ENCODE measurements around the gene EXOSC7. TPM values are rescaled to one million over a fixed set of nuclear protein-coding genes. Genes with fewer than 3 reads are reported as not detected.

The EXOSC7 gene
- total RNA-seq, 4 donors from 2014 or later = 44.2 to 70.8 (median 54.8) TPM

- no peak for TF ChIP-seq CTCF (IDR thresholded peaks at IDR 0.05; ENCODE audit: low read depth)
Measured at GRCh38 chr3:45012577-45012976, 36.5 kb downstream of the EXOSC7 start.

GRCh38 chr3:45016916-45017315, 40.9 kb downstream of the EXOSC7 start:
- TF ChIP-seq CTCF (IDR thresholded peaks at IDR 0.05; ENCODE audit: low read depth) = no peak

- TF ChIP-seq CTCF (IDR thresholded peaks at IDR 0.05; ENCODE audit: low read depth) = no peak
Measured at GRCh38 chr3:45017821-45018220, 41.8 kb downstream of the EXOSC7 start.

GRCh38 chr3:45020534-45020933, 44.5 kb downstream of the EXOSC7 start:
- no peak for TF ChIP-seq CTCF (IDR thresholded peaks at IDR 0.05; ENCODE audit: low read depth)

- no peak for TF ChIP-seq CTCF (IDR thresholded peaks at IDR 0.05; ENCODE audit: low read depth)
Measured at GRCh38 chr3:45021524-45022297, 45.7 kb downstream of the EXOSC7 start.

- TF ChIP-seq CTCF (IDR thresholded peaks at IDR 0.05; ENCODE audit: low read depth) = no peak
Measured at GRCh38 chr3:45023675-45024074, 47.6 kb downstream of the EXOSC7 start.

- no peak for TF ChIP-seq CTCF (IDR thresholded peaks at IDR 0.05; ENCODE audit: low read depth)
Measured at GRCh38 chr3:45024542-45025255, 48.7 kb downstream of the EXOSC7 start.

All from subcutaneous adipose tissue (tissue), 4 donors.